H9 (cell line): ENCODE measurements around the gene MAD1L1. TPM values are rescaled to one million over a fixed set of nuclear protein-coding genes. Genes with fewer than 3 reads are reported as not detected.

Source experiments
- DNase-seq: peaks from one replicate; pipeline ENCODE4 v3.0.0-alpha.2; 2017
- H2AFZ ChIP-seq: one replicate; pipeline ENCODE4 v1.6.1; 2013; ENCODE audit warnings: mild to moderate bottlenecking, low read length, control low read depth, moderate library complexity
- H2AK5ac ChIP-seq: 2 replicates; pipeline ENCODE4 v1.6.1; 2013; ENCODE audit warnings: low read length, control low read depth, mixed read lengths; ENCODE audit not compliant: insufficient read length
- H2BK120ac ChIP-seq: one replicate; pipeline ENCODE4 v1.6.1; 2013; ENCODE audit warnings: low read depth, mild to moderate bottlenecking, low read length, control low read depth, inconsistent platforms; ENCODE audit not compliant: poor library complexity, severe bottlenecking
- H2BK12ac ChIP-seq: 2 replicates; pipeline ENCODE4 v1.6.1; 2013; ENCODE audit warnings: low read length, control low read depth, mixed read lengths, low read depth; ENCODE audit not compliant: insufficient read length
- H2BK15ac ChIP-seq: 2 replicates; pipeline ENCODE4 v1.6.1; 2013; ENCODE audit warnings: low read depth, low read length, control low read depth
- H2BK20ac ChIP-seq: one replicate; pipeline ENCODE4 v1.6.1; 2013; ENCODE audit warnings: low read depth, mild to moderate bottlenecking, low read length, control low read depth, inconsistent platforms; ENCODE audit not compliant: poor library complexity, severe bottlenecking
- H2BK5ac ChIP-seq: 2 replicates; pipeline ENCODE4 v1.6.1; 2013; ENCODE audit warnings: low read length, control low read depth, mixed read lengths; ENCODE audit not compliant: insufficient read length
- H3K14ac ChIP-seq: 2 replicates; pipeline ENCODE4 v1.6.1; 2013; ENCODE audit warnings: low read length, control low read depth; ENCODE audit not compliant: insufficient read depth
- H3K18ac ChIP-seq: 2 replicates; pipeline ENCODE4 v1.6.1; 2013; ENCODE audit warnings: low read depth, mild to moderate bottlenecking, mixed read lengths, low read length, control low read depth; ENCODE audit not compliant: insufficient read length
- H3K23ac ChIP-seq: 2 replicates; pipeline ENCODE4 v1.6.1; 2013; ENCODE audit warnings: low read length, control low read depth, mixed read lengths, low read depth; ENCODE audit not compliant: insufficient read length
- H3K23me2 ChIP-seq: 2 replicates; pipeline ENCODE4 v1.6.1; 2013; ENCODE audit warnings: low read depth, mild to moderate bottlenecking, mixed read lengths, low read length, control low read depth; ENCODE audit not compliant: insufficient read length, poor library complexity, severe bottlenecking
- H3K27ac ChIP-seq: 2 replicates; pipeline ENCODE4 v1.5.1; 2013; ENCODE audit warnings: low read length, control low read depth, mixed read lengths, low read depth; ENCODE audit not compliant: insufficient read length
- H3K27me3 ChIP-seq: 2 replicates; pipeline ENCODE4 v1.6.1; 2013; ENCODE audit warnings: low read length, control low read depth, inconsistent platforms; ENCODE audit not compliant: insufficient read depth
- H3K4ac ChIP-seq: 2 replicates; pipeline ENCODE4 v1.6.1; 2013; ENCODE audit warnings: low read depth, mild to moderate bottlenecking, control low read depth, inconsistent platforms, low read length, moderate library complexity
- H3K4me1 ChIP-seq: 2 replicates; pipeline ENCODE4 v1.6.1; 2013; ENCODE audit warnings: low read length, control low read depth, inconsistent platforms; ENCODE audit not compliant: insufficient read depth
- H3K4me2 ChIP-seq: 2 replicates; pipeline ENCODE4 v1.6.1; 2013; ENCODE audit warnings: low read length, control low read depth, mixed read lengths; ENCODE audit not compliant: insufficient read length, insufficient read depth
- H3K56ac ChIP-seq: 2 replicates; pipeline ENCODE4 v1.6.1; 2013; ENCODE audit warnings: low read depth, mild to moderate bottlenecking, mixed read lengths, low read length, control low read depth; ENCODE audit not compliant: insufficient read length
- H3K79me1 ChIP-seq: 2 replicates; pipeline ENCODE4 v1.6.1; 2013; ENCODE audit warnings: low read depth, mild to moderate bottlenecking, moderate library complexity, low read length, control low read depth, inconsistent platforms; ENCODE audit not compliant: insufficient read depth, poor library complexity, severe bottlenecking
- H3K79me2 ChIP-seq: 2 replicates; pipeline ENCODE4 v1.6.1; 2013; ENCODE audit warnings: low read length, control low read depth, inconsistent platforms; ENCODE audit not compliant: insufficient read depth
- H3K9ac ChIP-seq: 2 replicates; pipeline ENCODE4 v1.6.1; 2013; ENCODE audit warnings: low read length, control low read depth, mixed read lengths; ENCODE audit not compliant: insufficient read length; ENCODE audit errors: extremely low read depth
- H3K9me3 ChIP-seq: one replicate; pipeline ENCODE4 v1.6.1; 2013; ENCODE audit warnings: low read depth, low read length, inconsistent platforms; ENCODE audit not compliant: control insufficient read depth
- H3T11ph ChIP-seq: one replicate; pipeline ENCODE4 v1.6.1; 2013; ENCODE audit warnings: mild to moderate bottlenecking, low read length, control low read depth, inconsistent platforms
- H4K20me1 ChIP-seq: one replicate; pipeline ENCODE4 v1.6.1; 2013; ENCODE audit not compliant: control insufficient read depth, insufficient read length, insufficient read depth
- H4K5ac ChIP-seq: 2 replicates; pipeline ENCODE4 v1.6.1; 2013; ENCODE audit warnings: low read depth, mild to moderate bottlenecking, mixed read lengths, low read length, control low read depth; ENCODE audit not compliant: insufficient read length
- H4K8ac ChIP-seq: replicated peaks from 2 replicates; pipeline ENCODE4 v1.6.1; 2013; ENCODE audit warnings: low read length, control low read depth, mixed read lengths, low read depth; ENCODE audit not compliant: insufficient read length
- H4K91ac ChIP-seq: 2 replicates; pipeline ENCODE4 v1.6.1; 2013; ENCODE audit warnings: low read depth, mild to moderate bottlenecking, moderate library complexity, mixed read lengths, low read length, control low read depth; ENCODE audit not compliant: insufficient read length
- H3K27ac Mint-ChIP-seq, 3 experiments: 2 replicates in 2 of 3; 3 replicates in 1 of 3; pipeline ENCODE4 v1.8.0; 2020 to 2021; ENCODE audit warnings: mixed read lengths in 3 of 3, mild to moderate bottlenecking in 1 of 3, moderate library complexity in 1 of 3
- H3K27me3 Mint-ChIP-seq: 2 replicates; pipeline ENCODE4 v1.8.0; 2021; ENCODE audit warnings: low read depth, mild to moderate bottlenecking, moderate library complexity, mixed read lengths
- H3K36me3 Mint-ChIP-seq, 3 experiments: 2 replicates in 2 of 3; 3 replicates in 1 of 3; pipeline ENCODE4 v1.8.0; 2020 to 2021; ENCODE audit warnings: low read depth in 3 of 3, mixed read lengths in 3 of 3; ENCODE audit not compliant: insufficient read depth in 1 of 3
- H3K4me1 Mint-ChIP-seq, 2 experiments: 2 replicates each; pipeline ENCODE4 v1.8.0; 2020; ENCODE audit warnings: mixed read lengths in 2 of 2
- H3K4me3 Mint-ChIP-seq, 2 experiments: 2 replicates in 1 of 2; 3 replicates in 1 of 2; pipeline ENCODE4 v1.8.0; 2020 to 2021; ENCODE audit warnings: mild to moderate bottlenecking in 2 of 2, mixed read lengths in 2 of 2, moderate library complexity in 1 of 2
- H3K9me3 Mint-ChIP-seq, 2 experiments: 2 replicates in 1 of 2; 3 replicates in 1 of 2; pipeline ENCODE4 v1.8.0; 2020; ENCODE audit warnings: mild to moderate bottlenecking in 2 of 2, mixed read lengths in 2 of 2, moderate library complexity in 1 of 2
- WGBS: extraction: QIAGEN DNeasy Blood & Tissue Kit; methylation state at CpG from one replicate; pipeline ENCODE4 v1.1.7; 2013; ENCODE audit warnings: missing lambda C conversion rate, low lambda C conversion rate, mixed read lengths; ENCODE audit not compliant: insufficient read length; ENCODE audit errors: extremely low coverage; 5-methylcytosine and 5-hydroxymethylcytosine counted together
- total RNA-seq: library from RNA; stranded (reverse); gene quantifications from 2 replicates; pipeline ENCODE4 v1.2.1, GENCODE V29; 2021
- TF ChIP-seq, protein P1 (sequence below): fragments of 200-600 bp; sonication (generic); conservative IDR thresholded peaks from 3 replicates; pipeline ENCODE4 v1.8.0; 2021; ENCODE audit warnings: antibody characterized with exemption, mild to moderate bottlenecking

Gene MAD1L1
- total RNA-seq, 1 experiment from 2014 or later, result 39.0 TPM

- TF ChIP-seq, protein P1, sequence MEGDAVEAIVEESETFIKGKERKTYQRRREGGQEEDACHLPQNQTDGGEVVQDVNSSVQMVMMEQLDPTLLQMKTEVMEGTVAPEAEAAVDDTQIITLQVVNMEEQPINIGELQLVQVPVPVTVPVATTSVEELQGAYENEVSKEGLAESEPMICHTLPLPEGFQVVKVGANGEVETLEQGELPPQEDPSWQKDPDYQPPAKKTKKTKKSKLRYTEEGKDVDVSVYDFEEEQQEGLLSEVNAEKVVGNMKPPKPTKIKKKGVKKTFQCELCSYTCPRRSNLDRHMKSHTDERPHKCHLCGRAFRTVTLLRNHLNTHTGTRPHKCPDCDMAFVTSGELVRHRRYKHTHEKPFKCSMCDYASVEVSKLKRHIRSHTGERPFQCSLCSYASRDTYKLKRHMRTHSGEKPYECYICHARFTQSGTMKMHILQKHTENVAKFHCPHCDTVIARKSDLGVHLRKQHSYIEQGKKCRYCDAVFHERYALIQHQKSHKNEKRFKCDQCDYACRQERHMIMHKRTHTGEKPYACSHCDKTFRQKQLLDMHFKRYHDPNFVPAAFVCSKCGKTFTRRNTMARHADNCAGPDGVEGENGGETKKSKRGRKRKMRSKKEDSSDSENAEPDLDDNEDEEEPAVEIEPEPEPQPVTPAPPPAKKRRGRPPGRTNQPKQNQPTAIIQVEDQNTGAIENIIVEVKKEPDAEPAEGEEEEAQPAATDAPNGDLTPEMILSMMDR, result no peak
- Histone ChIP-seq H3K4ac (no peak overlapping the region), H4K20me1 (no peaks in the 10 kb centered on the region), H4K91ac (no peak overlapping the region), H3K14ac (no peak overlapping the region), H3T11ph (no peak overlapping the region), H4K5ac (no peak overlapping the region), H3K4me2 (no peak overlapping the region), H3K9me3 (no peaks in the 10 kb centered on the region), H3K56ac (no peak overlapping the region), H2BK5ac (no peak overlapping the region), H3K18ac (no peak overlapping the region), H4K8ac (no peak overlapping the region), H3K27ac (no peak overlapping the region), H2BK20ac (no peak overlapping the region), H3K79me1 (no peaks in the 10 kb centered on the region), H3K23ac (no peak overlapping the region), H2AFZ (no peak overlapping the region), H3K23me2 (no peaks in the 10 kb centered on the region), H2AK5ac (no peak overlapping the region), H2BK120ac (no peak overlapping the region), H3K79me2 (no peaks in the 10 kb centered on the region), H3K27me3 (no peaks in the 10 kb centered on the region), H3K4me1 (no peaks in the 10 kb centered on the region), H2BK12ac (no peak overlapping the region), H2BK15ac (no peak overlapping the region), H3K9ac (no peak overlapping the region)
- no peak for DNase-seq
- Mint-ChIP-seq H3K27ac (peak overlapping the region in 1 of 3 experiments; percentile 34; a peak in 1 of 7 replicates), H3K4me3 (no peak overlapping the region), H3K9me3 (no peaks in the 10 kb centered on the region), H3K4me1 (no peaks in the 10 kb centered on the region; a peak in 1 of 4 replicates), H3K27me3 (no peaks in the 10 kb centered on the region), H3K36me3 (no peaks in the 10 kb centered on the region; a peak in 2 of 7 replicates)
- WGBS, result no CpG with 5 or more reads among the region's 24 CpGs
Measured at GRCh38 chr7:1898628-1899185, 334.0 kb downstream of the MAD1L1 start.
